GM23248 (cell line): Measurements from ENCODE around the gene CAMSAP3. TPM values are rescaled to one million over a fixed set of nuclear protein-coding genes. Genes with fewer than 3 reads are reported as not detected.
"Not testable (repeated sequence)": the region's sequence is repeated elsewhere in the genome, so short reads cannot be mapped to it uniquely, and the experiment has no call there.

ENCODE experiments used
- DNase-seq: peaks from one replicate; pipeline ENCODE4 v3.0.0-alpha.2; 2015
- H2AFZ ChIP-seq: fragments of 200-600 bp; sonication (generic); 2 replicates; pipeline ENCODE4 v1.6.1; 2016; ENCODE audit warnings: antibody characterized with exemption
- H3F3A ChIP-seq: fragments of 200-600 bp; sonication (generic); 2 replicates; pipeline ENCODE4 v1.6.1; 2016; ENCODE audit warnings: mild to moderate bottlenecking, antibody characterized with exemption, mixed run types; ENCODE audit not compliant: insufficient read depth
- H3K27ac ChIP-seq: fragments of 200-600 bp; sonication (generic); 2 replicates; pipeline ENCODE4 v1.5.1; 2016; ENCODE audit warnings: mild to moderate bottlenecking
- H3K27me3 ChIP-seq: fragments of 200-600 bp; sonication (generic); replicated peaks from 2 replicates; pipeline ENCODE4 v1.6.1; 2016; ENCODE audit warnings: mild to moderate bottlenecking; ENCODE audit not compliant: insufficient read depth
- H3K36me3 ChIP-seq: fragments of 200-600 bp; sonication (generic); 2 replicates; pipeline ENCODE4 v1.6.1; 2016; ENCODE audit warnings: low read depth, mild to moderate bottlenecking
- H3K4me1 ChIP-seq: fragments of 200-600 bp; sonication (generic); 2 replicates; pipeline ENCODE4 v1.6.1; 2016; ENCODE audit warnings: mild to moderate bottlenecking; ENCODE audit not compliant: insufficient read depth
- H3K4me2 ChIP-seq: fragments of 200-600 bp; sonication (generic); one replicate; pipeline ENCODE4 v1.6.1; 2016; ENCODE audit warnings: mild to moderate bottlenecking; ENCODE audit not compliant: unreplicated experiment
- H3K4me3 ChIP-seq: fragments of 200-600 bp; sonication (generic); 2 replicates; pipeline ENCODE4 v1.5.1; 2016; ENCODE audit warnings: mild to moderate bottlenecking
- H3K79me2 ChIP-seq: fragments of 200-600 bp; sonication (generic); 2 replicates; pipeline ENCODE4 v1.6.1; 2016; ENCODE audit warnings: mild to moderate bottlenecking; ENCODE audit not compliant: insufficient read depth
- H3K9ac ChIP-seq: fragments of 200-600 bp; sonication (generic); 2 replicates; pipeline ENCODE4 v1.6.1; 2016; ENCODE audit warnings: mild to moderate bottlenecking
- H3K9me2 ChIP-seq: fragments of 200-600 bp; sonication (generic); 2 replicates; pipeline ENCODE4 v1.6.1; 2016; ENCODE audit warnings: mixed run types, mild to moderate bottlenecking, moderate library complexity; ENCODE audit not compliant: insufficient read depth
- H3K9me3 ChIP-seq: fragments of 200-600 bp; sonication (generic); one replicate; pipeline ENCODE4 v1.6.1; 2017; ENCODE audit warnings: low read depth
- H4K20me1 ChIP-seq: fragments of 200-600 bp; sonication (generic); 2 replicates; pipeline ENCODE4 v1.6.0; 2016; ENCODE audit not compliant: insufficient read depth
- EZH2 ChIP-seq: fragments of 200-600 bp; sonication (generic); IDR thresholded peaks from 2 replicates; pipeline ENCODE4 v1.6.1; 2018; ENCODE audit warnings: antibody characterized with exemption, mild to moderate bottlenecking; ENCODE audit not compliant: insufficient read depth, poor library complexity, severe bottlenecking
- EZH2phosphoT487 ChIP-seq: fragments of 200-600 bp; sonication (generic); IDR thresholded peaks from 2 replicates; pipeline ENCODE4 v1.6.1; 2018; ENCODE audit warnings: antibody characterized with exemption, moderate library complexity, mild to moderate bottlenecking, low read depth; ENCODE audit not compliant: insufficient read depth
- WGBS, 2 experiments: methylation state at CpG; one replicate each; pipeline ENCODE4 v1.1.6; 2015 to 2017; ENCODE audit warnings: low lambda C conversion rate in 2 of 2, low coverage in 1 of 2; ENCODE audit errors: missing lambda C conversion rate in 2 of 2; 5-methylcytosine and 5-hydroxymethylcytosine counted together
- in situ Hi-C: fragments of 300-500 bp; cut with MboI; formaldehyde crosslinking; loops from 2 replicates; pipeline ENCODE4 v1.15.0; 2020
- polyA plus RNA-seq: library from polyadenylated mRNA; unstranded; fragments of >200 nt; fragmentation: Nextera tagmentation; extraction: Ambion mirVana; gene quantifications from 2 replicates; pipeline ENCODE4 v1.2.1, GENCODE V29; 2016
- total RNA-seq: library from RNA; depleted of rRNA; stranded (reverse); fragments of >200 nt; shearing (Covaris generic); gene quantifications from 2 replicates; pipeline ENCODE4 v1.2.3, GENCODE V29; 2014

The CAMSAP3 gene
- total and polyA plus RNA-seq, 2 experiments from 2014 or later, result not detected

- in situ Hi-C loops, result no loop called here
- Histone ChIP-seq H3K4me3 (no peak overlapping the region), H3K27me3 (0 out of 2 replicates have a peak, but pooled peaks cover 7% of the 10 kb centered on the region), H3F3A (no peaks in the 10 kb centered on the region), H3K4me2 (no peak overlapping the region), H3K79me2 (no peaks in the 10 kb centered on the region), H3K36me3 (no peaks in the 10 kb centered on the region), H2AFZ (no peak overlapping the region), H3K9ac (no peak overlapping the region), H3K4me1 (no peaks in the 10 kb centered on the region), H4K20me1 (no peaks in the 10 kb centered on the region), H3K9me3 (no peaks in the 10 kb centered on the region), H3K9me2 (no peaks in the 10 kb centered on the region), H3K27ac (no peak overlapping the region)
- no peak for DNase-seq
- no peak for TF ChIP-seq EZH2phosphoT487
- TF ChIP-seq EZH2, result no peak
- WGBS, 2 experiments, result 90 to 93% methylated on average over 11 of the region's 11 CpGs
These were observed 45.1 kb downstream of the CAMSAP3 start for GRCh38 chr19:7640803-7641202.

DNA sequence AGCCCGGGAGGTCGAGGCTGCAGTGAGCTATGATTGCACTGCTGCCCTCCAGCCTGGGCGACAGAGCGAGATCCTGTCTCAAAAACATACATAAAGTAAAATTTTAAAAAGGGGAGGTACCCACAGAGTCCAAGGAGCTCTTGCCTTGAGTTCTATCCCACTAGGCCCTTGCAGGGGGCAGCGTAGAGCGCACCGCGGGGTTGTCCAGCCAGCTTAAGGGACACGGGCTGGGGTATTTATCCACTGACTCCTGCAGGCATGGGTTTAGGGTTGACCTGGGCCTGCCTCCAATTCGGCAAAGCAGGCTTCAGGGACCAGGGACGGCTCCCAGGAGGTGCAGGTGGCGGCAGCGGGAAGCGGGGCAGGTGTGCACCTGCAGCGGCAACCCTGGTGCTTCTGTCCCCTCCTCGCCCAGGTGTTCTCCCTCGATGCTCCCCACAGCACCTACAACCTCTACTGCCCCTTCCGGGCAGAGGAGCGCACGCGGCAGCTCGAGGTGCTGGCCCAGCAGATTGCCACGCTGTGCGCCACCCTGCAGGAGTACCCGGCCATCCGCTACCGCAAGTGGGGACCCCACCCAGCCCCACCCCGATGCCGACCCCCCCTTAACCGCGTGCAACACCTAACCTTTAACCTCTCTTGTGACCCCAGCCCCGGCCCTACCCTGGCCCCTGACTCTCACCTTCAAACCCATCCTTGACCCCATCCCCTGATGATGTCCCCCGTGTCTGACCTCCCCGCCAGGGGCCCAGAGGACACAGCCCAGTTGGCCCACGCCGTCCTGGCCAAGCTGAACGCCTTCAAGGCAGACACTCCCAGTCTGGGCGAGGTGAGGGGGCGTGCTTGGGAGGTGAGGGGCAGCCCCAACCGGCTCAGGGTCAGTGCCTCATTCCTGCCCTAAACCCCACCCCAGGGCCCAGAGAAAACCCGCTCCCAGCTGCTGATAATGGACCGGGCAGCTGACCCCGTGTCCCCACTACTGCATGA is 45.9 kb downstream of the CAMSAP3 start:
- Histone ChIP-seq H4K20me1 (no peaks in the 10 kb centered on the region), H3K9me3 (no peaks in the 10 kb centered on the region), H3K9ac (no peak overlapping the region), H3K27ac (no peak overlapping the region), H3K36me3 (no peaks in the 10 kb centered on the region), H2AFZ (no peak overlapping the region), H3F3A (no peaks in the 10 kb centered on the region), H3K79me2 (no peaks in the 10 kb centered on the region), H3K4me3 (no peak overlapping the region), H3K9me2 (no peaks in the 10 kb centered on the region), H3K4me1 (no peaks in the 10 kb centered on the region), H3K27me3 (0 out of 2 replicates have a peak, but pooled peaks cover 7% of the 10 kb centered on the region), H3K4me2 (no peak overlapping the region)
- in situ Hi-C loops, result no loop called here
- WGBS, 2 experiments, result 82 to 83% methylated on average over 34 to 42 of the region's 43 CpGs
- DNase-seq, result no peak
- TF ChIP-seq EZH2phosphoT487, result no peak
- no peak for TF ChIP-seq EZH2

GRCh38 chr19:7642295-7643030 is 46.8 kb downstream of the CAMSAP3 start:
- Histone ChIP-seq H3K9me2 (no peaks in the 10 kb centered on the region), H3K79me2 (no peaks in the 10 kb centered on the region), H3K4me2 (no peak overlapping the region), H3F3A (no peaks in the 10 kb centered on the region), H3K27ac (no peak overlapping the region), H3K36me3 (no peaks in the 10 kb centered on the region), H3K9ac (no peak overlapping the region), H3K4me3 (no peak overlapping the region), H3K4me1 (no peaks in the 10 kb centered on the region), H2AFZ (no peak overlapping the region), H4K20me1 (no peaks in the 10 kb centered on the region), H3K27me3 (0 out of 2 replicates have a peak, but pooled peaks cover 6% of the 10 kb centered on the region), H3K9me3 (no peaks in the 10 kb centered on the region)
- DNase-seq, result no peak
- in situ Hi-C loops, result no loop called here
- TF ChIP-seq EZH2, result no peak
- no peak for TF ChIP-seq EZH2phosphoT487
- WGBS, 2 experiments, result 71 to 73% methylated on average over 23 to 27 of the region's 27 CpGs

DNA sequence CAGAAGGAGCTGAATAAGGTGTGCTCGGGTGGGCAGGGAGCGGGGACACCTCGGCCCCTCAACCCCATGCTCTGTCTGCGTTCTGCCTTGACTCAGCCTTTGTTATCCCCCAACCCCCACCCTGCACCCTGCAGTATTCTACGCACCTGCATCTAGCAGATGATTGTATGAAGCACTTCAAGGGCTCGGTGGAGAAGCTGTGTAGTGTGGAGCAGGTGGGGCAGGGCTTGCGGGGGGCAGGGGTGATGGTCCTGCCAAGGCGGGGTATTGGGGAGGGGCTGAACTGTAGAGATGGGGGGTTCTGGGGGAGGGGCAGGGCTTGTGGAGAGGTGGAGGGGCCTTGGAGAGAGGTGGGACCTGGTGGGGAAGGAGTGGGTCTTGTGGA is 47.4 kb downstream of the CAMSAP3 start:
- H3K9me2 ChIP-seq, result no peaks in the 10 kb centered on the region
- H3K79me2 ChIP-seq, result no peaks in the 10 kb centered on the region
- no peaks in the 10 kb centered on the region for H3K4me1 ChIP-seq
- H3K36me3 ChIP-seq, result no peaks in the 10 kb centered on the region
- H3K27ac ChIP-seq, result no peak overlapping the region
- H4K20me1 ChIP-seq, result no peaks in the 10 kb centered on the region
- 85% methylated on average over 7 to 8 of the region's 8 CpGs for WGBS, 2 experiments
- in situ Hi-C loops, result no loop called here
- no peak for DNase-seq
- no peaks in the 10 kb centered on the region for H3F3A ChIP-seq
- no peak overlapping the region for H2AFZ ChIP-seq
- H3K4me2 ChIP-seq, result no peak overlapping the region
- no peak overlapping the region for H3K9ac ChIP-seq
- H3K9me3 ChIP-seq, result no peaks in the 10 kb centered on the region
- no peak overlapping the region for H3K4me3 ChIP-seq
- TF ChIP-seq EZH2phosphoT487, result no peak
- no peak for TF ChIP-seq EZH2
- H3K27me3 ChIP-seq, result 0 out of 2 replicates have a peak, but pooled peaks cover 2% of the 10 kb centered on the region

DNA sequence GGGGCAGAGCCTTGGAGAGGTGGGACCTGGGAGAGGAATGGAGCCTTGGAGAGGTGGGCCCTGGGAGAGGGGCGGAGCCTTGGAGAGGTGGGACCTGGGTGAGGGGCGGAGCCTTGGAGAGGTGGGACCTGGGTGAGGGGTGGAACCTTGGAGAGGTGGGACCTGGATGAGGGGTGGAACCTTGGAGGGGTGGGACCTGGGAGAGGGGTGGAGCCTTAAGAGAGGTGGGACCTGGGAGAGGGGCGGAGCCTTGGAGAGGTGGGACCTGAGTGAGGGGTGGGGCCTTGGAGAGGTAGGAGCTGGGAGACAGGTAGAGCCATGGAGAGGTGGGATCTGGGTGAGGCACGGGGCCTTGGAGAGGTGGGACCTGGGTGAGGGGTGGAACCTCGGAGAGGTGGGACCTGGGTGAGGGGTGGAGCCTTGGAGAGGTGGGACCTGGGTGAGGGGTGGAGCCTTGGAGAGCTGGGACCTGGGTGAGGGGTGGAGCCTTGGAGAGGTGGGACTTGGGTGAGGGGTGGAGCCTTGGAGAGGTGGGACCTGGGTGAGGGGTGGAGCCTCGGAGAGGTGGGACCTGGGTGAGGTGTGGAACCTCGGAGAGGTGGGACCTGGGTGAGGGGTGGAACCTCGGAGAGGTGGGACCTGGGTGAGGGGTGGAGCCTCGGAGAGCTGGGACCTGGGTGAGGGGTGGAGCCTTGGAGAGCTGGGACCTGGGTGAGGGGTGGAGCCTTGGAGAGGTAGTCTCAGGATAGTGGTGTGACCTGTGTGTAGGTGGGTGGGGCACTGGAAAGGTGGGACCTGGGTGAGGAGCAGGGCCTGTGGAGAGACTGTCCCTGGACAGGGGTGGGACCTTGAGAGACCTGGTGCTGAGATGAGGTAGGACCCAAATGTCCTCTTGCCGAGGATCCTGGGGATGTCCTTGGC is 48.2 kb downstream of the CAMSAP3 start:
- H3K27me3 ChIP-seq, H3K4me1 ChIP-seq, H3K79me2 ChIP-seq, H3K9me2 ChIP-seq, in situ Hi-C loops, H3K9ac ChIP-seq, H3K27ac ChIP-seq, H3K4me3 ChIP-seq, DNase-seq, H4K20me1 ChIP-seq, H3K4me2 ChIP-seq, H3F3A ChIP-seq, H2AFZ ChIP-seq, H3K36me3 ChIP-seq, H3K9me3 ChIP-seq: not testable (repeated sequence)
- 66 to 100% methylated on average over 2 to 10 of the region's 10 CpGs for whole genome bisulfite sequencing, 2 experiments
